Esophagus muscularis mucosa (tissue), 3 donors: ENCODE measurements around the gene FAM72D.
"Not testable (repeated sequence)": the region's sequence is repeated elsewhere in the genome, so short reads cannot be mapped to it uniquely, and the experiment has no call there.

Experiments used
- CTCF ChIP-seq, 3 experiments: fragments of 200-600 bp in 2 of 3; fragments of 450-650 bp in 1 of 3; sonication (generic) in 2 of 3; IDR thresholded peaks; one replicate each; pipeline ENCODE4 v1.5.1; 2017 to 2019; ENCODE audit warnings: antibody characterized with exemption in 3 of 3, mild to moderate bottlenecking in 2 of 3, moderate library complexity in 1 of 3
- POLR2A ChIP-seq: fragments of 450-650 bp; IDR thresholded peaks from one replicate; pipeline ENCODE4 v1.6.1; 2017; ENCODE audit warnings: antibody characterized with exemption, moderate library complexity, mild to moderate bottlenecking, low read depth

GRCh38 chr1:145123062-145123395, 27.3 kb downstream of the FAM72D start:
- TF ChIP-seq CTCF (IDR thresholded peaks at IDR 0.05); POLR2A: not testable (repeated sequence)
